Vagina (tissue), 2 donors: ENCODE measurements around the gene MCEE.
"Not testable (repeated sequence)": the region's sequence is repeated elsewhere in the genome, so short reads cannot be mapped to it uniquely, and the experiment has no call there.

Experiments
- POLR2A ChIP-seq, 2 donors: fragments of 450-650 bp; IDR thresholded peaks; one replicate each; pipeline ENCODE4 v1.6.1; 2017; ENCODE audit warnings: antibody characterized with exemption in 2 of 2, mild to moderate bottlenecking in 2 of 2, moderate library complexity in 2 of 2
- POLR2AphosphoS5 ChIP-seq, 2 donors: sonication (generic); formaldehyde crosslinking; IDR thresholded peaks; one replicate each; pipeline ENCODE4 v1.9.0; 2017; ENCODE audit warnings: antibody characterized with exemption in 2 of 2, mild to moderate bottlenecking in 2 of 2, low read depth in 1 of 2; ENCODE audit not compliant: insufficient read depth in 1 of 2
- TF ChIP-seq, protein P1 (sequence below), 3 experiments: fragments of 450-650 bp in 2 of 3; fragments of 200-600 bp in 1 of 3; sonication (generic) in 1 of 3; IDR thresholded peaks; one replicate each; pipeline ENCODE4 v1.5.1; 2017 to 2019; ENCODE audit warnings: antibody characterized with exemption in 3 of 3, mild to moderate bottlenecking in 2 of 3, moderate library complexity in 2 of 3

DNA sequence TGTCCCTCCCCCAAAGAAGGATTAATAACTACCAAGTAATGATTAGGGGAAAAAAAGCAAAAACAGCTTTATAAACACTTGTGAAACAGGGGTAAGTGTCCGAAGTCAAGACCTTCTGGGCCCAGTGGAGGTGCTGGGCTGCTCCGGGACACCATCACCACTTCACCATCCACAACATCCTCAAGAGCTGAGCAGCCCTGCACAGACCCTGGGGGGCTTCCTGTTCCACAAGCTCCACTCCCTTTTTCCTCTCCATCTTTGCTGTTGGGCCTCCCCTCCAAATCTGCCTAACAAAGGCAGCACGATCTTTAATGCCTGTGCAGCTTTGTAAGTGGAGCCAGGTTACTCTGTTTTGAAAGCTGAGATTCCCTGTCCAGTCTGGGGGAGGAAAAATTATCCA is 46.7 kb downstream of the MCEE start:
- TF ChIP-seq, protein P1, sequence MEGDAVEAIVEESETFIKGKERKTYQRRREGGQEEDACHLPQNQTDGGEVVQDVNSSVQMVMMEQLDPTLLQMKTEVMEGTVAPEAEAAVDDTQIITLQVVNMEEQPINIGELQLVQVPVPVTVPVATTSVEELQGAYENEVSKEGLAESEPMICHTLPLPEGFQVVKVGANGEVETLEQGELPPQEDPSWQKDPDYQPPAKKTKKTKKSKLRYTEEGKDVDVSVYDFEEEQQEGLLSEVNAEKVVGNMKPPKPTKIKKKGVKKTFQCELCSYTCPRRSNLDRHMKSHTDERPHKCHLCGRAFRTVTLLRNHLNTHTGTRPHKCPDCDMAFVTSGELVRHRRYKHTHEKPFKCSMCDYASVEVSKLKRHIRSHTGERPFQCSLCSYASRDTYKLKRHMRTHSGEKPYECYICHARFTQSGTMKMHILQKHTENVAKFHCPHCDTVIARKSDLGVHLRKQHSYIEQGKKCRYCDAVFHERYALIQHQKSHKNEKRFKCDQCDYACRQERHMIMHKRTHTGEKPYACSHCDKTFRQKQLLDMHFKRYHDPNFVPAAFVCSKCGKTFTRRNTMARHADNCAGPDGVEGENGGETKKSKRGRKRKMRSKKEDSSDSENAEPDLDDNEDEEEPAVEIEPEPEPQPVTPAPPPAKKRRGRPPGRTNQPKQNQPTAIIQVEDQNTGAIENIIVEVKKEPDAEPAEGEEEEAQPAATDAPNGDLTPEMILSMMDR (IDR thresholded peaks at IDR 0.05): not testable (repeated sequence)
- TF ChIP-seq POLR2AphosphoS5 (IDR thresholded peaks at IDR 0.05; ENCODE audit: insufficient read depth in 1 of 2, low read depth in 1 of 2); POLR2A (IDR thresholded peaks at IDR 0.05): not testable (repeated sequence)
